H9 (cell line): ENCODE results near the gene PRRX1. TPM values are rescaled to one million over a fixed set of nuclear protein-coding genes. Genes with fewer than 3 reads are reported as not detected.
A peak's percentile ranks its signal among the peaks of the same experiment; 100 is the strongest.

ENCODE experiments used
- DNase-seq: peaks from one replicate; pipeline ENCODE4 v3.0.0-alpha.2; 2017
- H2AFZ ChIP-seq: one replicate; pipeline ENCODE4 v1.6.1; 2013; ENCODE audit warnings: mild to moderate bottlenecking, low read length, control low read depth, moderate library complexity
- H2AK5ac ChIP-seq: 2 replicates; pipeline ENCODE4 v1.6.1; 2013; ENCODE audit warnings: low read length, control low read depth, mixed read lengths; ENCODE audit not compliant: insufficient read length
- H2BK120ac ChIP-seq: one replicate; pipeline ENCODE4 v1.6.1; 2013; ENCODE audit warnings: low read depth, mild to moderate bottlenecking, low read length, control low read depth, inconsistent platforms; ENCODE audit not compliant: poor library complexity, severe bottlenecking
- H2BK12ac ChIP-seq: 2 replicates; pipeline ENCODE4 v1.6.1; 2013; ENCODE audit warnings: low read length, control low read depth, mixed read lengths, low read depth; ENCODE audit not compliant: insufficient read length
- H2BK15ac ChIP-seq: 2 replicates; pipeline ENCODE4 v1.6.1; 2013; ENCODE audit warnings: low read depth, low read length, control low read depth
- H2BK20ac ChIP-seq: one replicate; pipeline ENCODE4 v1.6.1; 2013; ENCODE audit warnings: low read depth, mild to moderate bottlenecking, low read length, control low read depth, inconsistent platforms; ENCODE audit not compliant: poor library complexity, severe bottlenecking
- H2BK5ac ChIP-seq: 2 replicates; pipeline ENCODE4 v1.6.1; 2013; ENCODE audit warnings: low read length, control low read depth, mixed read lengths; ENCODE audit not compliant: insufficient read length
- H3K14ac ChIP-seq: 2 replicates; pipeline ENCODE4 v1.6.1; 2013; ENCODE audit warnings: low read length, control low read depth; ENCODE audit not compliant: insufficient read depth
- H3K18ac ChIP-seq: 2 replicates; pipeline ENCODE4 v1.6.1; 2013; ENCODE audit warnings: low read depth, mild to moderate bottlenecking, mixed read lengths, low read length, control low read depth; ENCODE audit not compliant: insufficient read length
- H3K23ac ChIP-seq: 2 replicates; pipeline ENCODE4 v1.6.1; 2013; ENCODE audit warnings: low read length, control low read depth, mixed read lengths, low read depth; ENCODE audit not compliant: insufficient read length
- H3K23me2 ChIP-seq: 2 replicates; pipeline ENCODE4 v1.6.1; 2013; ENCODE audit warnings: low read depth, mild to moderate bottlenecking, mixed read lengths, low read length, control low read depth; ENCODE audit not compliant: insufficient read length, poor library complexity, severe bottlenecking
- H3K27ac ChIP-seq: 2 replicates; pipeline ENCODE4 v1.5.1; 2013; ENCODE audit warnings: low read length, control low read depth, mixed read lengths, low read depth; ENCODE audit not compliant: insufficient read length
- H3K27me3 ChIP-seq: 2 replicates; pipeline ENCODE4 v1.6.1; 2013; ENCODE audit warnings: low read length, control low read depth, inconsistent platforms; ENCODE audit not compliant: insufficient read depth
- H3K4ac ChIP-seq: 2 replicates; pipeline ENCODE4 v1.6.1; 2013; ENCODE audit warnings: low read depth, mild to moderate bottlenecking, control low read depth, inconsistent platforms, low read length, moderate library complexity
- H3K4me1 ChIP-seq: 2 replicates; pipeline ENCODE4 v1.6.1; 2013; ENCODE audit warnings: low read length, control low read depth, inconsistent platforms; ENCODE audit not compliant: insufficient read depth
- H3K4me2 ChIP-seq: 2 replicates; pipeline ENCODE4 v1.6.1; 2013; ENCODE audit warnings: low read length, control low read depth, mixed read lengths; ENCODE audit not compliant: insufficient read length, insufficient read depth
- H3K56ac ChIP-seq: 2 replicates; pipeline ENCODE4 v1.6.1; 2013; ENCODE audit warnings: low read depth, mild to moderate bottlenecking, mixed read lengths, low read length, control low read depth; ENCODE audit not compliant: insufficient read length
- H3K79me1 ChIP-seq: 2 replicates; pipeline ENCODE4 v1.6.1; 2013; ENCODE audit warnings: low read depth, mild to moderate bottlenecking, moderate library complexity, low read length, control low read depth, inconsistent platforms; ENCODE audit not compliant: insufficient read depth, poor library complexity, severe bottlenecking
- H3K79me2 ChIP-seq: 2 replicates; pipeline ENCODE4 v1.6.1; 2013; ENCODE audit warnings: low read length, control low read depth, inconsistent platforms; ENCODE audit not compliant: insufficient read depth
- H3K9ac ChIP-seq: 2 replicates; pipeline ENCODE4 v1.6.1; 2013; ENCODE audit warnings: low read length, control low read depth, mixed read lengths; ENCODE audit not compliant: insufficient read length; ENCODE audit errors: extremely low read depth
- H3K9me3 ChIP-seq: one replicate; pipeline ENCODE4 v1.6.1; 2013; ENCODE audit warnings: low read depth, low read length, inconsistent platforms; ENCODE audit not compliant: control insufficient read depth
- H3T11ph ChIP-seq: one replicate; pipeline ENCODE4 v1.6.1; 2013; ENCODE audit warnings: mild to moderate bottlenecking, low read length, control low read depth, inconsistent platforms
- H4K20me1 ChIP-seq: one replicate; pipeline ENCODE4 v1.6.1; 2013; ENCODE audit not compliant: control insufficient read depth, insufficient read length, insufficient read depth
- H4K5ac ChIP-seq: 2 replicates; pipeline ENCODE4 v1.6.1; 2013; ENCODE audit warnings: low read depth, mild to moderate bottlenecking, mixed read lengths, low read length, control low read depth; ENCODE audit not compliant: insufficient read length
- H4K8ac ChIP-seq: replicated peaks from 2 replicates; pipeline ENCODE4 v1.6.1; 2013; ENCODE audit warnings: low read length, control low read depth, mixed read lengths, low read depth; ENCODE audit not compliant: insufficient read length
- H4K91ac ChIP-seq: 2 replicates; pipeline ENCODE4 v1.6.1; 2013; ENCODE audit warnings: low read depth, mild to moderate bottlenecking, moderate library complexity, mixed read lengths, low read length, control low read depth; ENCODE audit not compliant: insufficient read length
- H3K27ac Mint-ChIP-seq, 3 experiments: 2 replicates in 2 of 3; 3 replicates in 1 of 3; pipeline ENCODE4 v1.8.0; 2020 to 2021; ENCODE audit warnings: mixed read lengths in 3 of 3, mild to moderate bottlenecking in 1 of 3, moderate library complexity in 1 of 3
- H3K27me3 Mint-ChIP-seq: 2 replicates; pipeline ENCODE4 v1.8.0; 2021; ENCODE audit warnings: low read depth, mild to moderate bottlenecking, moderate library complexity, mixed read lengths
- H3K36me3 Mint-ChIP-seq, 3 experiments: 2 replicates in 2 of 3; 3 replicates in 1 of 3; pipeline ENCODE4 v1.8.0; 2020 to 2021; ENCODE audit warnings: low read depth in 3 of 3, mixed read lengths in 3 of 3; ENCODE audit not compliant: insufficient read depth in 1 of 3
- H3K4me1 Mint-ChIP-seq, 2 experiments: 2 replicates each; pipeline ENCODE4 v1.8.0; 2020; ENCODE audit warnings: mixed read lengths in 2 of 2
- H3K4me3 Mint-ChIP-seq, 2 experiments: 2 replicates in 1 of 2; 3 replicates in 1 of 2; pipeline ENCODE4 v1.8.0; 2020 to 2021; ENCODE audit warnings: mild to moderate bottlenecking in 2 of 2, mixed read lengths in 2 of 2, moderate library complexity in 1 of 2
- H3K9me3 Mint-ChIP-seq, 2 experiments: 2 replicates in 1 of 2; 3 replicates in 1 of 2; pipeline ENCODE4 v1.8.0; 2020; ENCODE audit warnings: mild to moderate bottlenecking in 2 of 2, mixed read lengths in 2 of 2, moderate library complexity in 1 of 2
- WGBS: extraction: QIAGEN DNeasy Blood & Tissue Kit; methylation state at CpG from one replicate; pipeline ENCODE4 v1.1.7; 2013; ENCODE audit warnings: missing lambda C conversion rate, low lambda C conversion rate, mixed read lengths; ENCODE audit not compliant: insufficient read length; ENCODE audit errors: extremely low coverage; 5-methylcytosine and 5-hydroxymethylcytosine counted together
- total RNA-seq: library from RNA; stranded (reverse); gene quantifications from 2 replicates; pipeline ENCODE4 v1.2.1, GENCODE V29; 2021
- TF ChIP-seq, protein P1 (sequence below): fragments of 200-600 bp; sonication (generic); conservative IDR thresholded peaks from 3 replicates; pipeline ENCODE4 v1.8.0; 2021; ENCODE audit warnings: antibody characterized with exemption, mild to moderate bottlenecking

The PRRX1 gene
- total RNA-seq, 1 experiment from 2014 or later = not detected

DNA sequence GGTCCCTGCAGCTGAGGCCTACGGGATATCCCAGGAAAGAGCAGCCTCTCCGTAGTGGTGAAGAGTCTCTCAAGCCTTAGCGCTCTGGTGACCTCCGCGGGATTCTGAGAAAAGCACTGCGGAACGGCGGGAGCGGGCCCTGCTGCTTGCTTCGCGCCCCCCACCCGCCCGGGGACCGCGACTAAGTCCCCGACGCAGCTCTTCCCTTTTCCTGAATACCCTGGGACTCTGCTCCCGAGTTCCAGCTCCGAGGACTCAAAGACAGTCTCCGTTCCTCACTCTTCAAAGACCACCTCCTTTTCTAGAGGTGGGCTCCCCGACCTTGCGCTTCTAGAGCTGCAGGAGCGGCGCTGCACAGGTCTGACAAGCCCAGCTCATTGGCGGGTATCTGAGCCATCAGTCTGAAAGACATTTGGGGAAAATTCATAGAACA, 3.6 kb upstream of the PRRX1 start:
- Histone ChIP-seq H4K5ac (no peak overlapping the region), H2BK120ac (no peak overlapping the region), H3K56ac (no peak overlapping the region), H2AK5ac (no peak overlapping the region), H3K9ac (no peak overlapping the region), H2BK20ac (no peak overlapping the region), H3K79me1 (no peaks in the 10 kb centered on the region), H2BK15ac (no peak overlapping the region), H3K27ac (no peak overlapping the region), H3K18ac (no peak overlapping the region), H2BK12ac (no peak overlapping the region), H3K23me2 (peaks cover 36% of the 10 kb centered on the region), H3K14ac (no peak overlapping the region), H4K8ac (no peak overlapping the region), H3K23ac (no peak overlapping the region), H3K79me2 (no peaks in the 10 kb centered on the region), H3K9me3 (no peaks in the 10 kb centered on the region), H3K27me3 (peaks cover 59% of the 10 kb centered on the region), H4K20me1 (no peaks in the 10 kb centered on the region), H3K4me2 (peak overlapping the region; percentile 96), H4K91ac (no peak overlapping the region), H3K4me1 (peaks cover 4% of the 10 kb centered on the region; the same call in 1 of the 2 replicates), H2AFZ (no peak overlapping the region), H2BK5ac (no peak overlapping the region), H3T11ph (no peak overlapping the region), H3K4ac (no peak overlapping the region)
- TF ChIP-seq, protein P1, sequence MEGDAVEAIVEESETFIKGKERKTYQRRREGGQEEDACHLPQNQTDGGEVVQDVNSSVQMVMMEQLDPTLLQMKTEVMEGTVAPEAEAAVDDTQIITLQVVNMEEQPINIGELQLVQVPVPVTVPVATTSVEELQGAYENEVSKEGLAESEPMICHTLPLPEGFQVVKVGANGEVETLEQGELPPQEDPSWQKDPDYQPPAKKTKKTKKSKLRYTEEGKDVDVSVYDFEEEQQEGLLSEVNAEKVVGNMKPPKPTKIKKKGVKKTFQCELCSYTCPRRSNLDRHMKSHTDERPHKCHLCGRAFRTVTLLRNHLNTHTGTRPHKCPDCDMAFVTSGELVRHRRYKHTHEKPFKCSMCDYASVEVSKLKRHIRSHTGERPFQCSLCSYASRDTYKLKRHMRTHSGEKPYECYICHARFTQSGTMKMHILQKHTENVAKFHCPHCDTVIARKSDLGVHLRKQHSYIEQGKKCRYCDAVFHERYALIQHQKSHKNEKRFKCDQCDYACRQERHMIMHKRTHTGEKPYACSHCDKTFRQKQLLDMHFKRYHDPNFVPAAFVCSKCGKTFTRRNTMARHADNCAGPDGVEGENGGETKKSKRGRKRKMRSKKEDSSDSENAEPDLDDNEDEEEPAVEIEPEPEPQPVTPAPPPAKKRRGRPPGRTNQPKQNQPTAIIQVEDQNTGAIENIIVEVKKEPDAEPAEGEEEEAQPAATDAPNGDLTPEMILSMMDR = no peak
- WGBS = no CpG with 5 or more reads among the region's 25 CpGs
- Mint-ChIP-seq H3K4me1 (peaks cover 40 to 45% of the 10 kb centered on the region in 2 experiments), H3K36me3 (peaks cover 0 to 2% (median 0%) of the 10 kb centered on the region in 3 experiments; a peak in 2 of 7 replicates), H3K9me3 (no peaks in the 10 kb centered on the region), H3K27me3 (peaks cover 89% of the 10 kb centered on the region), H3K27ac (peak overlapping the region in 1 of 3 experiments; percentile 57; a peak in 1 of 7 replicates), H3K4me3 (peak overlapping the region; percentile 36 to 79)
- peak; percentile 48 for DNase-seq
